C4-2B (cell line): ENCODE measurements around the gene OLFML2B.
"Not testable (repeated sequence)": the region's sequence is repeated elsewhere in the genome, so short reads cannot be mapped to it uniquely, and the experiment has no call there.

Source experiments
- H3K27ac ChIP-seq: fragments of 450-650 bp; 2 replicates; pipeline ENCODE4 v1.5.1; 2017
- CTCF ChIP-seq: fragments of 450-650 bp; conservative IDR thresholded peaks from 2 replicates; pipeline ENCODE4 v1.5.1; 2017; ENCODE audit warnings: mild to moderate bottlenecking
- ZFX ChIP-seq: fragments of 450-650 bp; IDR thresholded peaks from 2 replicates; pipeline ENCODE4 v1.6.1; 2017

Gene OLFML2B

GRCh38 chr1:162023181-162023546 lies 505 bp downstream of the OLFML2B start:
- TF ChIP-seq ZFX (no peak), CTCF (no peak)
- no peak overlapping the region for H3K27ac ChIP-seq

- TF ChIP-seq CTCF (no peak), ZFX (no peak)
- no peak overlapping the region for H3K27ac ChIP-seq
Measured at GRCh38 chr1:162022626-162023025, 1.0 kb downstream of the OLFML2B start.

GRCh38 chr1:162021124-162021523 lies 2.5 kb downstream of the OLFML2B start:
- TF ChIP-seq CTCF, result no peak
- no peak for TF ChIP-seq ZFX
- H3K27ac ChIP-seq, result peak overlapping the region; percentile 16

- TF ChIP-seq ZFX, result no peak
- TF ChIP-seq CTCF, result no peak
- H3K27ac ChIP-seq, result no peak overlapping the region
Measured at GRCh38 chr1:162020150-162020549, 3.5 kb downstream of the OLFML2B start.

GRCh38 chr1:162019446-162019845 lies 4.2 kb downstream of the OLFML2B start:
- H3K27ac ChIP-seq, result peak overlapping the region; percentile 20; the same call in 1 of the 2 replicates
- TF ChIP-seq ZFX (no peak), CTCF (no peak)

- H3K27ac ChIP-seq, result peak overlapping the region; percentile 20; the same call in 1 of the 2 replicates
- no peak for TF ChIP-seq ZFX
- no peak for TF ChIP-seq CTCF
Measured at GRCh38 chr1:162019006-162019405, 4.7 kb downstream of the OLFML2B start.

GRCh38 chr1:162018418-162018817 lies 5.3 kb downstream of the OLFML2B start:
- TF ChIP-seq ZFX, result no peak
- TF ChIP-seq CTCF, result no peak
- no peak overlapping the region for H3K27ac ChIP-seq

- not testable (repeated sequence) for H3K27ac ChIP-seq
Measured at GRCh38 chr1:162017791-162018190, 5.9 kb downstream of the OLFML2B start.
